A549 (cell line): ENCODE data around the gene LTBP4.

Experiments
- CTCF ChIP-seq: fragments of >200 bp; sonication (Bioruptor Twin); formaldehyde crosslinking; IDR thresholded peaks from 3 replicates; pipeline ENCODE4 v1.5.1; 2016
- POLR2A ChIP-seq: IDR thresholded peaks from 2 replicates; pipeline ENCODE4 v1.6.1; 2012; ENCODE audit warnings: mild to moderate bottlenecking, low read length
- POLR2AphosphoS2 ChIP-seq: conservative IDR thresholded peaks from 2 replicates; pipeline ENCODE4 v1.6.1; 2012; ENCODE audit warnings: low read length, improper control_type of control experiment, inconsistent platforms
- RAD21 ChIP-seq, 2 experiments: fragments of >200 bp in 1 of 2; sonication (Bioruptor Twin) in 1 of 2; formaldehyde crosslinking in 1 of 2; IDR thresholded peaks in 1 of 2; conservative IDR thresholded peaks in 1 of 2; 2 replicates in 1 of 2; 3 replicates in 1 of 2; pipeline ENCODE4 v1.6.1; 2012 to 2018; ENCODE audit warnings: inconsistent platforms in 1 of 2
- USF2 ChIP-seq: fragments of 450-650 bp; IDR thresholded peaks from 2 replicates; pipeline ENCODE4 v1.6.1; 2014; ENCODE audit warnings: antibody characterized with exemption

GRCh38 chr19:40580619-40581018 lies 20.6 kb upstream of the LTBP4 start:
- no peak for TF ChIP-seq CTCF
- TF ChIP-seq POLR2A = no peak
- TF ChIP-seq RAD21 (conservative IDR thresholded peaks at IDR 0.05 in 1 of 2, IDR thresholded peaks at IDR 0.05 in 1 of 2) = no peak
- TF ChIP-seq USF2 = no peak
- TF ChIP-seq POLR2AphosphoS2 = no peak
